Measurements from ENCODE around the gene TMEM179B.

Gene TMEM179B

GRCh38 chr11:62835336-62835735 is 48.1 kb downstream of the TMEM179B start:
- DNase-seq, result no peak

- DNase-seq, result peak; percentile 89 to 92
These were observed 52.1 kb downstream of the TMEM179B start, which contains the start of gene WDR74 for GRCh38 chr11:62839050-62839945. Gene WDR74, minus strand, starts transcription at chr11:62839590. Its CDS starts 20 bp downstream, at chr11:62839570.
